ENCODE results near the gene LPIN3. TPM values are rescaled to one million over a fixed set of nuclear protein-coding genes. Genes with fewer than 3 reads are reported as not detected.

The LPIN3 gene
- total and polyA plus RNA-seq, 2 experiments from 2014 or later = 18.1 to 22.4 TPM

DNA sequence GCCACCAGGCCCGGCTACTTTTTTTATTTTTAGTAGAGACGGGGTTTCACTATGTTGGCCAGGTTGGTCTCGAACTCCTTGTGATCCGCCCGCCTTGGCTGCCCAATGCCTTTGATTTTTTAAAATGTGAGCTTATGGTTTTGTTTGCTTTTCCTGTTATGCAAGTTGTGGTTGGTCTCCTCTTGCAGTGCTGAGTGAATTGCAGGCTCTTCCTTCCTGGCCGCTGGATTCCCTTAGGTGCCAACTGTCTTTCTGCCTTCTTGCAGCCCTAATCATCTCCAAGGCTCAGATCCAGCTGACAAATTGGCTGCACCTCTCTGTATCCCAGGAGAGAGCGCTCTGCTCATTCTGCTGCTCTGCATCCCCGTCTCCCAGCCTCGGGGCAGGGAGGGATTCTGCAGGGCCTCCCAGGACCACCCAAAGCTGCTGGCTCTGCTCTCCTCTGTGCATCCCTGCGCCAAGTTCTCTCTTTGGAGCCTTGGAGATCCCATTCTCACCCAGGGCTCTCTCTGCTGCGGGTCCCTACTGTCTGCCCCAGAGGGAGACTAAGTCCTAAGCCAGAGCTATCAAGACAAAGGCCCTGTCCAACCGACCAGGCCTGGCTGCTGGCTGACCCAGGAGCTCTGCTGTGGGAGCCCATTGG lies 40.1 kb downstream of the LPIN3 start:
- TF ChIP-seq EZH2 (IDR thresholded peaks at IDR 0.05; ENCODE audit: borderline replicate concordance) (no peak), EZH2phosphoT487 (IDR thresholded peaks at IDR 0.05; ENCODE audit: low read depth, severe bottlenecking, unreplicated experiment) (no peak)
- TF ChIP-seq, protein P1, sequence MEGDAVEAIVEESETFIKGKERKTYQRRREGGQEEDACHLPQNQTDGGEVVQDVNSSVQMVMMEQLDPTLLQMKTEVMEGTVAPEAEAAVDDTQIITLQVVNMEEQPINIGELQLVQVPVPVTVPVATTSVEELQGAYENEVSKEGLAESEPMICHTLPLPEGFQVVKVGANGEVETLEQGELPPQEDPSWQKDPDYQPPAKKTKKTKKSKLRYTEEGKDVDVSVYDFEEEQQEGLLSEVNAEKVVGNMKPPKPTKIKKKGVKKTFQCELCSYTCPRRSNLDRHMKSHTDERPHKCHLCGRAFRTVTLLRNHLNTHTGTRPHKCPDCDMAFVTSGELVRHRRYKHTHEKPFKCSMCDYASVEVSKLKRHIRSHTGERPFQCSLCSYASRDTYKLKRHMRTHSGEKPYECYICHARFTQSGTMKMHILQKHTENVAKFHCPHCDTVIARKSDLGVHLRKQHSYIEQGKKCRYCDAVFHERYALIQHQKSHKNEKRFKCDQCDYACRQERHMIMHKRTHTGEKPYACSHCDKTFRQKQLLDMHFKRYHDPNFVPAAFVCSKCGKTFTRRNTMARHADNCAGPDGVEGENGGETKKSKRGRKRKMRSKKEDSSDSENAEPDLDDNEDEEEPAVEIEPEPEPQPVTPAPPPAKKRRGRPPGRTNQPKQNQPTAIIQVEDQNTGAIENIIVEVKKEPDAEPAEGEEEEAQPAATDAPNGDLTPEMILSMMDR (IDR thresholded peaks at IDR 0.05; ENCODE audit: poor library complexity) = no peak
- 83% methylated on average over 12 of the region's 12 CpGs for WGBS (ENCODE audit: low lambda C conversion rate, missing lambda C conversion rate)

DNA sequence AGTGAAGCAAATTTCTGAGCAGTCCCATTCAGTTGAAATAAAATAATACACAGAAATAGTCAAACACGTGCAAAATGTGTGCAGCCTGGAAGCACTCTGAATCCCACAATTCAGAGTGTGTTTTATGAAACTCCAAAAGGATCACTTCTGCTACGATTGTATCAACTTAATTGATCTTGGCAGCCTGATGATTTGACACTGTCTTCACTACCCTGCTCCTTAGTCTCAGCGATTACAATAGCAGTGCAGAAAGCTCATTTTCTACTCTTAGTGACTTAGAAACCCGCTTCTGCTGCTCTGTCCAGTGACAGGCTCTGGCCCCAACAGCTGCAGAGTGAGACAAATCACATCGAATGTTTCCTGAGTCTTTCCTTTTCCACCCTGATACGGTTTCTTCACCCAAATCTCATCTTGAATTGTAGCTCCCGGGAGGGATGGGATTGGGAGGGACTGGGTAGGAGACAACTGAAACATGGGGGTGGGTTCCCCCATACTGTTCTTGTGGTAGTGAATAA lies 42.2 kb downstream of the LPIN3 start:
- Histone ChIP-seq H3K27me3 (peaks cover 2% of the 10 kb centered on the region), H3K36me3 (replicated peaks; ENCODE audit: insufficient read depth, low read depth) (no peaks in the 10 kb centered on the region), H3K9me2 (replicated peaks; ENCODE audit: insufficient read depth) (no peaks in the 10 kb centered on the region), H3K4me3 (no peak overlapping the region), H3K27ac (no peak overlapping the region), H4K20me1 (ENCODE audit: insufficient read depth, poor library complexity, severe bottlenecking) (no peaks in the 10 kb centered on the region), H2AFZ (no peak overlapping the region), H3K4me1 (ENCODE audit: insufficient read depth) (peaks cover 6% of the 10 kb centered on the region), H3K79me2 (no peaks in the 10 kb centered on the region), H3K4me2 (no peak overlapping the region), H3K9me3 (ENCODE audit: low read depth) (no peaks in the 10 kb centered on the region)
- TF ChIP-seq, protein P1 (IDR thresholded peaks at IDR 0.05; ENCODE audit: poor library complexity) = no peak
- TF ChIP-seq EZH2phosphoT487 (IDR thresholded peaks at IDR 0.05; ENCODE audit: low read depth, severe bottlenecking, unreplicated experiment) = no peak
- 68% methylated on average over 7 of the region's 7 CpGs for WGBS (ENCODE audit: low lambda C conversion rate, missing lambda C conversion rate)
- no peak for DNase-seq (ENCODE audit: low spot score)

More for the DNA sequence above, 40.1 kb downstream of the LPIN3 start:
- DNase-seq (ENCODE audit: low spot score) = no peak
- H3K27me3 ChIP-seq = peaks cover 2% of the 10 kb centered on the region
- H4K20me1 ChIP-seq (ENCODE audit: insufficient read depth, poor library complexity, severe bottlenecking) = no peaks in the 10 kb centered on the region
- H2AFZ ChIP-seq = no peak overlapping the region
- H3K79me2 ChIP-seq = no peaks in the 10 kb centered on the region
- H3K27ac ChIP-seq = no peak overlapping the region
- no peaks in the 10 kb centered on the region for H3K4me1 ChIP-seq (ENCODE audit: insufficient read depth)
- no peak overlapping the region for H3K4me3 ChIP-seq
- H3K9me2 ChIP-seq (replicated peaks; ENCODE audit: insufficient read depth) = no peaks in the 10 kb centered on the region
- H3K36me3 ChIP-seq (replicated peaks; ENCODE audit: insufficient read depth, low read depth) = no peaks in the 10 kb centered on the region
- no peak overlapping the region for H3K4me2 ChIP-seq
- H3K9me3 ChIP-seq (ENCODE audit: low read depth) = no peaks in the 10 kb centered on the region

DNA sequence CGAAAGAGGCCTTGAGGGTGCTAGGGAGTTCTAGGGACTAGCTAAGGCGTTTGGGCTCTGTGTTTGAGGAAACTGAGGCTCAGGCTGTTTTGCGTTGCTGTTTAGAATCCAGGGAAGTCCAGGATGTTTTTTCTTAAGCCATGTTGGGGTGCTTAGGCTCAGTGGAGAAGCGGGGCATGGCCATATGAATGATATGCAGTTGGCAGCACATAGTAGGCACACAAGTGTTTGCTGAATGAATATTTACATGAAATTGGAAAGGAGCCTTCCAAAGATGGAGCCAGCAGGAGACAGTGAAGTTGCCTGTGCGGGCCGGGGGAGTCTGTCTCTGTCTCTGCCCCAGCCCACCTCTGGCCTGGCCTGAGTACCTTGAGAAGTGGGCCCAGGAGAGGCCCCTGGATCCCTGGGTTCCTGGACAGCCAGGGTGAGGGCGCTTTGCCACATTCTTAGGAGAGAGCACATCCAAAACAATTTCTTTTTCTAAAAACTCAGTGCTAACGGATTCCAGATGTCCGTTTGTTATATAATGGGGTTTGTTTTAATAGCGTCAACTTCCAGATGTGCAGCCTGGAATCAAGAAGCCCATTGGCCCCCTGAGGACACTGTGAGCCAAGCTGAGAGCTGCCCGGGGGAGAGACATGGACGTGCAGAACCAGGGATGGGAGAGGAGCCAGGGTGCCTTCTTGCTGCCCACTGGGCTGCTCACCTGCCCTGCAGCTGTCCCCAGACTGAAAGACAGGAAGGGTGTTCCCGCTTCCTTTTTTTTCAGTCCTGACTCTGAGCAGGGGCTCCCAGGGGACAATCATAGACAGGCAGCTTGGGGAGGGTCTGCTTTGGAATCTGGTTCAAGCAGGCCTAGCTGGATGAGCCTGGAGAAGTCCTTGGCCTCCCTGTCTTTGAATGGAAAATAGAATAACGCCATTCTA lies 46.1 kb downstream of the LPIN3 start:
- no peaks in the 10 kb centered on the region for H3K79me2 ChIP-seq
- H3K4me2 ChIP-seq = no peak overlapping the region
- H3K9me3 ChIP-seq (ENCODE audit: low read depth) = no peaks in the 10 kb centered on the region
- H3K4me3 ChIP-seq = no peak overlapping the region
- H3K27me3 ChIP-seq = no peaks in the 10 kb centered on the region
- H3K9me2 ChIP-seq (replicated peaks; ENCODE audit: insufficient read depth) = no peaks in the 10 kb centered on the region
- H2AFZ ChIP-seq = no peak overlapping the region
- no peaks in the 10 kb centered on the region for H3K36me3 ChIP-seq (replicated peaks; ENCODE audit: insufficient read depth, low read depth)
- no peak for TF ChIP-seq EZH2phosphoT487 (IDR thresholded peaks at IDR 0.05; ENCODE audit: low read depth, severe bottlenecking, unreplicated experiment)
- no peak for TF ChIP-seq EZH2 (IDR thresholded peaks at IDR 0.05; ENCODE audit: borderline replicate concordance)
- TF ChIP-seq, protein P1 (IDR thresholded peaks at IDR 0.05; ENCODE audit: poor library complexity) = no peak
- H4K20me1 ChIP-seq (ENCODE audit: insufficient read depth, poor library complexity, severe bottlenecking) = no peaks in the 10 kb centered on the region
- peak; percentile 53 for DNase-seq (ENCODE audit: low spot score)
- H3K4me1 ChIP-seq (ENCODE audit: insufficient read depth) = peaks cover 6% of the 10 kb centered on the region
- 64% methylated on average over 14 of the region's 14 CpGs for WGBS (ENCODE audit: low lambda C conversion rate, missing lambda C conversion rate)
- peak overlapping the region; percentile 61 for H3K27ac ChIP-seq

Data from hepatocyte (in vitro differentiated cells).